ENCODE results near the gene CYP17A1.
"Not testable (repeated sequence)": the region's sequence is repeated elsewhere in the genome, so short reads cannot be mapped to it uniquely, and the experiment has no call there.

CYP17A1 gene

GRCh38 chr10:102834143-102834542 lies 3.1 kb downstream of the CYP17A1 start:
- no peak for DNase-seq

- DNase-seq, result no peak
Measured at GRCh38 chr10:102832987-102833386, 4.2 kb downstream of the CYP17A1 start.

- DNase-seq, result no peak
Measured at GRCh38 chr10:102832248-102832647, 5.0 kb downstream of the CYP17A1 start.

DNA sequence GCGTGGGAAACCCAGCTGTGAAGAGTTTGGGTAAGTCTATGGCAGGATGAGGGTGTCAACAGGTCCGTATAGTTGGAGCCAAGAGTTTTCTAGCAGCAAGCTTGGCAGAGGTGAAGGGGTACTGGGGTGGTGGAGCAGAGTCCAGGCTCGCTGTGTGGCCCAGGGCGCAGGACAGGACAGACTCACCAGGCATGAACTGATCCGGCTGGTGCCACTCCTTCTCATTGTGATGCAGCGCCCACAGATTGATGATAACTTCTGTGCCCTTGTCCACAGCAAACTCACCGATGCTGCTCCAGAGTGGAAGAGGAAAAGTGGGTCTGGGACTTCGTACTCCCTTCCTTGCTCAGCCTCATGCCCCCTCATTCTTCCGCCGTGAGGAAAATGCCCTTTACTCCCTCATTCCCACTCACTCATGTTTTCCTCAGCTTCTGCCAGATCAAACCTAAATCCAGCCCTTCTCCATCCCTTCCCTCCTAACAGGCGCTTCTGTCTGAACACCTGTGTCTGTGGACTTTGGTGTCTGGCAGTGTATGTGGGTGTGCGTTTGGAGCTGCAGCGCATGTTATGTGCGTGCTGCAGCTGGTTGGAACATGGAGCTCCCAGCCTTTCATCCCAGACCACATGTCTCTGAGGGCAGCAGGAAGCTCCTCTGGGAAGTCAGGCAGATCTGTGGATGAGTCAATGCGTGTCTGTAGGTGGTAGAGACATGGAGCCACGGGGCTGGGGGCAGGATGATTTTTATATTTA lies 5.7 kb downstream of the CYP17A1 start:
- no peak for DNase-seq

DNA sequence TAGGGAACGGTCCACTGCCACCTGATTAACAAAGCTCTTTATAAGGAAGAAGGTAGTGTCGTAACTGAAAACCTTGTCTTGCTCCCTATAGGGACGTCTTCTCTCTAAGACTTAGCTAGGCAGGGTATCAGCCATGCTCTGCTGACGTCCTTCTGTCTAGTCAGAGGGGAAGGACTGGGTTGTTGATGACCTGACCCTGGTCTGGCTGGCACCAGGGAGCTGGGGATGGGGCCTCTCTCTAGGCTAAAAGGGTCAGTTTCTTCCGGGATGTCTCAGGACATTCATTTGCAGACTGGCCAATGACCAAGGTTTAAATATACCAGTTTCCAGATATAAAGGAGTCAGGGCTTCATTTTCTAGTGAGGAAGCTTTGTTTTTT lies 9.6 kb downstream of the CYP17A1 start:
- no peak for DNase-seq

- no peak for DNase-seq
Measured at GRCh38 chr10:102826148-102826796, 10.9 kb downstream of the CYP17A1 start.

DNA sequence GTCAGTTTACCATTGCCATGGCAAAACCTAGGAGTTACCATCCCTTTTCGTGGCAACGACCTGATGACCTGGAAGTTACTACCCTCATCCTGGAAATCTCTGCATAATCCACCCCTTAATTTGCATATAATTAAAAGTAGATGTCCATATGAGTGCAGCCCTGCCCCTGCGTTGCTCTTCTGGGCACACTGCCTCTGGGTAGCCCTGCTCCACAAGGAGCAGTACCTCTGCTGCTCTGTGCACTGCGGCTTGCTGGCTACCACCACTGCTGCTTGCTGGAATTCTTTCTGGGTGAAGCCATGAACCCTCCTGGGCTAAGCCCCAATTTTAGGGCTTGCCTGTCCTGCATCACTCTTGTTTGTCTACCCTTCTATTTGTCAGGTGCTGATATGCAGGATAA lies 12.5 kb downstream of the CYP17A1 start:
- DNase-seq, result no peak

DNA sequence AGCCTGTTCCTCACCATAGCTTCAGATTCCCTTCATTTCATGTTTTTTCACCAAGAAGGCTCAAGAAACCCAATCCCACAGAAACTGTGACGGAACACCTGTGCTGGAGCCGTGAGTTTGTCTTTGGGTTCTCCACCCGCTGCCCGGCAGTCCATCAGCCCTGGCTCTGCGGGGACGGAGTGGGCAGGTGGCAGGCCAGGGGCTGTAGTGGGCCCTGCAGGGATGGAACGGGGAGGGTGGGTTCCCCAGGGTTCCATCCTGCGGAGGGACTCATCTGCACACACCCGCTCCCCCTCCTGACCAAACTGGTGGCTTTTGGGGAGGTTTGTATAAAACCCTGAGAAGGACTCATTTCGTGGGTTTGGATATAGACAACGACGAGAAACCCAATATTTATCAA lies 15.0 kb downstream of the CYP17A1 start:
- no peak for DNase-seq

DNA sequence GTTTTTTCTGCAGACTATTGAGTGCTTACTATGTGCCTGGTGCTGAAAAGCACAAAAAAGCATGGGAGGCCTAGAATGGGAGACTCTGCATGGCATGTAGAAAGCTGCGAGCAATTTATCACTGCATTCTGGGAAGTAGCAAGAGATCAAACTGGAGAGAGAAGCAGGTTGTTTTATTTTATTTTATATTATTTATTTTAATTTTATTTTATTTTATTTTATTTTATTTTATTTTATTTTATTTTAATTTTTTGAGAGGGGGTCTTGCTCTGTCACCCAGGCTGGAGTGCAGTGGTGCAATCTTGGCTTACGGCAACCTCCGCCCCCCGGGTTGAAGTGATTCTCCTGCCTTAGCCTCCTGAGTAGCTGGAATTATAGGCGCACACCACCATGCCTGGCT lies 17.2 kb downstream of the CYP17A1 start:
- DNase-seq, result not testable (repeated sequence)

DNA sequence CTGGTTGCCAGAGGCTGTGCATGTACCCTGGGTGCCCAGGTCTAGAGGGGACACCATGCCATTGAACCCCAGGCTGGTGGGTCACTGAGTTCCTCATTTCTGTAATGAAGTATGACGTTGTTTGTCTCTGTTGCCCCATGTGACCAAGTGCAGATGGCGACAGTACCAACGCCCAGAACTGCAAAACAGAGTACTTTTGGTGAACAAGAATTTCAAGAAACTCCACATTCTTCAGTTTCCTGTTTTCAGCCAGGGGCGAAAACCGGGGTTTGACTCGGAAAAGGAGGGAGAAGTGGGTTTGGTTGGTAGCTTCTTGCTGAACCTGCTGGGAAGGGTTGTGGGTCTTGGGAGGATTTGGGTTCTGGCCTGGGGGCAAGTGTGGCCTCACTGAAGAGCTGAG lies 18.2 kb downstream of the CYP17A1 start:
- no peak for DNase-seq

- no peak for DNase-seq
Measured at GRCh38 chr10:102817175-102817574, 20.0 kb downstream of the CYP17A1 start.

DNA sequence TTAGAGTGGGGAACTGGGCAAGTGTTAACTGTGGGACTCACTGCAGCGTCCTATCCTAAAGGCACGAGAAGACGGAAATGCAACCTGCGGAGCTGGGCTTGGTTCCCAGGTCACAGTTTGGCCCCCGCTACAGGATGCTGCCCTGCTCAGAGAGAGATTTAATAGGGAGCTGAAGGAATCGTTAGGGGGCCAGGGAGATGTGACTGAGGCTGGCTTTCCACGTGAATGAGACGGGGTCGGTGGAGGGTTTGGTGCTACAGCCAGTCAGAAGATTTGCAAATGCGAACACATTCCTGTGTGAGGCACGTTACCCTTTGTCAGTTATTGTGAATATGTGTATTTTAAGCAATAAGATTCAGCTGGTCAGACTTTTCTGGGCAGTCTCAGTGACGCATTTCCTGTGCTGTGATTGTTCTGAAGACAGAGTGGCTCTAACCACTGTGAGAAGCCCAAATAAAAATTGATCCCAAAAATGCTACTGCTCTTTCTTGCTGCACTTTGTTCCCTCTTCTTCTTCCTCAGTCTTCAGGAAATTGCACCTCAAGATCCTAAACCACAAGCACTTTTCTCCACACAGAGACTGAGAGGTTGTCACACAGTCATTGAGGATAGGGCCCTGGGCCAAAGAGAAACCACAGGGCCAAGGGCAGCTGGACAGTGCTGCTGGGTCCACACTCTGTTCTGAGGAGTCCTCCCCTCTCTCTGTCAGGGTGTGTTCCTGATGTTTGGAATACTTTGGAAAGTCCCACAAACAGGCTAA lies 21.2 kb downstream of the CYP17A1 start:
- no peak for DNase-seq

- no peak for DNase-seq
Measured at GRCh38 chr10:102814873-102815661, 22.1 kb downstream of the CYP17A1 start.

GRCh38 chr10:102814453-102814871 lies 22.8 kb downstream of the CYP17A1 start:
- no peak for DNase-seq

DNA sequence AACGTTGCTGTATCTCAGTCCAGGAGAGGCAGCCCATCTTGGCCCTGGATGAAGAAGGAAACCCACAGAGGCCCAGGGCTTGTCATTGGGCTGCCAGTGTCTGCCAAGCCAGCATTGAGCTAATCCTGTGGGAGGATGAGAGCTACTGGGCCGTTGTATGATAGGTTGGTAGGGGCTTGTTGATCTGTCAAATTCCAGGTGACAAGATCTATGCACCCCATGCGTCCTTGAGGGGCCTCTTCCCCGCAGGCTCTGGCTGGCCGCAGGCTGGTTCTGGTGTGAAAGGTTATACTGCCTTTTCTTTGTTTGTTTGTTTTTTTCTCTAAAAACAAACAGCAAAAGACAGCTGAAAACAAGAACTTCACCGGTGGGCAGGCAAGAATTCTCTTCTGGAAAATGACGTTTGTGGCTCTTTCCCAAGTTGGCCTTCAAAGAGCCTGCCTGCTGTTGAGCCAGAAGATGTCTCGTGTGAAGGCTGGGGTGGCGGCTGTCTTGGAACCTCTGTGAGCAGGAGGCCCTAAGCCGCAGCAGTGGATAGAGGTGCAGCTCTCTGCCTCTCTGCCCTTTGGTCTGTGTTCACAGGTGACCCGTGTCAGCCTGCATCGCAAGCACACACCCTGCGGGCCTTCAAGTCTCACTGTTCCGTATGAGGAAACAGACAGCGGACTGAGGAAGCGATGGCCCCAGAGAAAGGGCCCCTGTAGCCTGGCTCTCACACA lies 23.3 kb downstream of the CYP17A1 start:
- DNase-seq, result no peak

GRCh38 chr10:102813017-102813541 lies 24.1 kb downstream of the CYP17A1 start:
- DNase-seq, result no peak

GRCh38 chr10:102812231-102812876 lies 24.9 kb downstream of the CYP17A1 start:
- no peak for DNase-seq

DNA sequence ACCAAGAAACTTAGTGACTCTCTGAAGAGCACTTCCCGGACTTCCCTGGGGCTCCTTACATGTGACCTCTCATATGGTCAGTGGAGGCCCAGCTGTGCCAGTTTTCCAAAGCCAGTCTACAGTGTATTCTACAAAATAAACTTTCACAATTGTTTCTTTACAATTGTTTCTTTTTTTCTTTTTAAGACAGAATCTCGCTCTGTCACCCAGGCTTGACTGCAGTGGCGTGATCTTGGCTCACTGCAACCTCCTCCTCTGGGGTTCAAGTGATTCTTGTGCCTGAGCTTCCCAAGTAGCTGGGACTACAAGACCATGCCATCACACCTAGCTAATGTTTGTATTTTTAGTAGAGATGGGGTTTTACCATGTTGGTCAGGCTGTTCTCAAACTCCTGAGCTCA lies 25.9 kb downstream of the CYP17A1 start:
- no peak for DNase-seq

- no peak for DNase-seq
Measured at GRCh38 chr10:102808380-102808779, 28.8 kb downstream of the CYP17A1 start.

DNA sequence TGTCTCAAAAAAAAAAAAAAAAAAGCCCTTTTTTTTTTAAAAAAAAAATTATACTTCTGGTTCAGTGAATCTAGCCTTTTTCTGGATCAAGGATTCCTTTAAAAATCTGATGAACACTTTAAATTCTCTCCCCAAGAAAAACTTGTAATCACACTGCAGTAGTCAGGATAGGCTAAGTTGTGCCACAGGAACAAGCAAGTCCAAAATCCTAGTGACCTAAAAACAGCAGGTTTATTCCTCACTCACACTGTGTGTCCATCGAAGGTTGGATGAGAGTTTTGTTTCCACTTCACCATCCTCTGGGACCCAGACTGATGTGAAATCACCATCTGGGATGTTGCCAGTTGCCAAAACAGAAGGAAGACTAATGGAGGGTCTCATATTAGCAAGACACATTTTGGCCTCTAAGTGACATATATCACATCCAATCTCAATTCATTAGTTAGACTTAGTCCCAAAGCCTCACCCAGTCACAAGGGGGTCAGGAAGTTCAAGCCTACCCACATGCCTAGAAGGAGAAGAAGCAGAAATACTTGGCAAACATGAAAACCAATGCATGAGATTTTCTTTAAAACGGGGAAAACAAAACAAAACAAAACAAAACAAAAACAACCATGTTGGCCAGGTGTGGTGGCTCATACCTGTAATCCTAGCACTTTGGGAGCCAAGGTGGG lies 32.7 kb downstream of the CYP17A1 start:
- DNase-seq, result no peak

DNA sequence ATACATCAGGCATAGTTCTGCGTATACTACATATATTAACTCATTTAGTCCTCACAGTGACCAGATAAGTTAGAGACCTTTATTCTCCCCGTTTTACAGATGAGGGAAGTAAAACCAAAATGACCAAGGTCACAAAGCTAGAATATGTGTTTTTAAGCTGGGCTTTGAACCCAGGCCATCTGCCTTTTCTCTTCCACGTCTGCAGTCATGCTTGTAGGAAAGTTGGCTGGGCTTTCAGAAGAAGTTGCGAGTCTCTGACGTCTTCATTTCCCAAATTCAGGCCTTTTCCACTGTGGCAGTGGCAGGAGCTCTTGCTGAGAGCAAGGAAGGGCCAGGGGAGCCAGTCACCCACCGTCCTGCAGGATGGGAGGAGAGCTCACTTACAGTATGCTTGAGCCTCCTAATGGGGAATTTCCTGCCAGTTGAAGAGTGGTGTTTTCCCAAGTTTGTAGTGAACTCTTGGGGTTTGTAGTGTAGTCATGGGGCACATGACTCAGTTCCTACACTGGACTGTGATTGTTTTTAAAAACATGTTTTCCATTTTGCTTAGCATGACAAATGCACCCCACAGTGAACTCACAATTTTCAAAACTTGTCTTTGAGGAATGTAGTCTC lies 34.2 kb downstream of the CYP17A1 start:
- no peak for DNase-seq

All from NCI-H446 treated with DMSO at 0.1 percent for 48 hours (cell line).